IMR-90 (cell line): ENCODE results near the gene GJA4.

ENCODE experiments used
- MAFK ChIP-seq: IDR thresholded peaks from 2 replicates; pipeline ENCODE4 v1.6.1; 2012; ENCODE audit warnings: low read depth, low read length, improper control_type of control experiment
- POLR2A ChIP-seq: IDR thresholded peaks from 2 replicates; pipeline ENCODE4 v1.6.1; 2012; ENCODE audit warnings: mild to moderate bottlenecking, low read depth, low read length

GRCh38 chr1:34761176-34761761 lies 31.5 kb upstream of the GJA4 start:
- no peak for TF ChIP-seq MAFK
- TF ChIP-seq POLR2A, result no peak
